Thymus (tissue), 11 donors: Measurements from ENCODE around the gene C1orf198. TPM values are rescaled to one million over a fixed set of nuclear protein-coding genes. Genes with fewer than 3 reads are reported as not detected.

ENCODE experiments used
- DNase-seq, 9 donors: peaks; one replicate each; pipeline ENCODE4 v3.0.0-alpha.2; 2013; ENCODE audit warnings: low spot score in 9 of 9, low read depth in 6 of 9, missing footprints in 1 of 9
- H3K27ac ChIP-seq, 2 donors: one replicate each; pipeline ENCODE4 v1.5.1; 2013; ENCODE audit warnings: control low read depth in 1 of 2, low read depth in 1 of 2, low read length in 1 of 2, mild to moderate bottlenecking in 1 of 2, moderate library complexity in 1 of 2
- H3K27me3 ChIP-seq, 2 donors: one replicate each; pipeline ENCODE4 v1.5.1; 2013; ENCODE audit warnings: low read length in 1 of 2; ENCODE audit not compliant: control insufficient read depth in 2 of 2, insufficient read depth in 1 of 2
- H3K36me3 ChIP-seq, 2 donors: one replicate each; pipeline ENCODE4 v1.5.1; 2013; ENCODE audit warnings: low read length in 1 of 2, mild to moderate bottlenecking in 1 of 2, moderate library complexity in 1 of 2; ENCODE audit not compliant: control insufficient read depth in 2 of 2, insufficient read depth in 2 of 2
- H3K4me1 ChIP-seq, 2 donors: one replicate each; pipeline ENCODE4 v1.5.1; 2013; ENCODE audit warnings: low read length in 2 of 2; ENCODE audit not compliant: control insufficient read depth in 2 of 2, insufficient read depth in 2 of 2
- H3K4me3 ChIP-seq, 2 donors: one replicate each; pipeline ENCODE4 v1.5.1; 2013; ENCODE audit warnings: low read length in 2 of 2, control low read depth in 1 of 2, mild to moderate bottlenecking in 1 of 2
- H3K9me3 ChIP-seq, 2 donors: one replicate each; pipeline ENCODE4 v1.5.1; 2013; ENCODE audit warnings: low read length in 1 of 2, mild to moderate bottlenecking in 1 of 2; ENCODE audit not compliant: control insufficient read depth in 2 of 2, insufficient read depth in 1 of 2
- WGBS: extraction: QIAGEN DNeasy Blood & Tissue Kit; methylation state at CpG from one replicate; pipeline ENCODE4 v1.1.7; 2013; 5-methylcytosine and 5-hydroxymethylcytosine counted together
- polyA plus RNA-seq: library from polyadenylated mRNA; stranded (reverse); fragments of 200-250 nt; gene quantifications from one replicate; pipeline ENCODE4 v1.2.3, GENCODE V29; 2013
- total RNA-seq: library from RNA; stranded (reverse); fragments of 120-200 nt; gene quantifications from one replicate; pipeline ENCODE4 v1.2.4, GENCODE V29; 2013
- donor health status: healthy.

C1orf198 gene
- total and polyA plus RNA-seq, 2 donors, result 10.1 to 14.2 TPM

GRCh38 chr1:230824919-230825721 is 43.2 kb downstream of the C1orf198 start:
- Histone ChIP-seq H3K27ac (no peak overlapping the region), H3K4me3 (no peak overlapping the region), H3K36me3 (no peaks in the 10 kb centered on the region), H3K9me3 (no peaks in the 10 kb centered on the region), H3K4me1 (peaks cover 0 to 3% of the 10 kb centered on the region in 2 donors), H3K27me3 (no peaks in the 10 kb centered on the region)
- DNase-seq, result no peak
- 78% methylated on average over 11 of the region's 11 CpGs for WGBS

DNA sequence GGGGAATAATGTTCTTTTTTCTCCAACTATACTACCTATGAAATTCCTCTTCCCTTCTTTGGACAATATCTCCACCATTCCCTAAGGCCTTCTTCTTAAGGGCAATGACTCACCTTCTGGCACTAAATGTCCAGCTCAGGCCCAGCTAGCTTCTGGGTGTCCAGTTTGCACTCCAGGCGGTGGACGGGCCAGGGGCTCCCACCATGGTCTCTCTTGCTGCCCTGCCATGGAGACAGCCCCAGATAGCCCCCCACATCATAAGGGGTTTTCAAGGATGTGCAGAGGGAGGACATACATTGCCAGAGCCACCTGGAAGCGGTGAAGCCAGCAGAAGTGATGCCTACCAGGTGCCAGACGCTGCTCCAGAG is 43.8 kb downstream of the C1orf198 start:
- Histone ChIP-seq H3K27ac (no peak overlapping the region), H3K27me3 (no peaks in the 10 kb centered on the region), H3K36me3 (no peaks in the 10 kb centered on the region), H3K9me3 (no peaks in the 10 kb centered on the region), H3K4me3 (no peak overlapping the region), H3K4me1 (peaks cover 0 to 3% of the 10 kb centered on the region in 2 donors)
- 95% methylated on average over 4 of the region's 4 CpGs for WGBS
- no peak for DNase-seq

- Histone ChIP-seq H3K9me3 (no peaks in the 10 kb centered on the region), H3K4me3 (no peak overlapping the region), H3K27ac (no peak overlapping the region), H3K36me3 (no peaks in the 10 kb centered on the region), H3K27me3 (no peaks in the 10 kb centered on the region), H3K4me1 (peaks cover 0 to 3% of the 10 kb centered on the region in 2 donors)
- DNase-seq, result no peak
- WGBS, result 83% methylated on average over 3 of the region's 3 CpGs
Measured at GRCh38 chr1:230823931-230824381, 44.4 kb downstream of the C1orf198 start.

- H3K36me3 ChIP-seq, result no peaks in the 10 kb centered on the region
- H3K9me3 ChIP-seq, result no peaks in the 10 kb centered on the region
- 77% methylated on average over 6 of the region's 6 CpGs for WGBS
- DNase-seq, result no peak
- H3K27me3 ChIP-seq, result no peaks in the 10 kb centered on the region
- H3K27ac ChIP-seq, result no peak overlapping the region
- H3K4me1 ChIP-seq, result peaks cover 0 to 3% of the 10 kb centered on the region in 2 donors
- no peak overlapping the region for H3K4me3 ChIP-seq
Measured at GRCh38 chr1:230823426-230823825, 44.9 kb downstream of the C1orf198 start.

DNA sequence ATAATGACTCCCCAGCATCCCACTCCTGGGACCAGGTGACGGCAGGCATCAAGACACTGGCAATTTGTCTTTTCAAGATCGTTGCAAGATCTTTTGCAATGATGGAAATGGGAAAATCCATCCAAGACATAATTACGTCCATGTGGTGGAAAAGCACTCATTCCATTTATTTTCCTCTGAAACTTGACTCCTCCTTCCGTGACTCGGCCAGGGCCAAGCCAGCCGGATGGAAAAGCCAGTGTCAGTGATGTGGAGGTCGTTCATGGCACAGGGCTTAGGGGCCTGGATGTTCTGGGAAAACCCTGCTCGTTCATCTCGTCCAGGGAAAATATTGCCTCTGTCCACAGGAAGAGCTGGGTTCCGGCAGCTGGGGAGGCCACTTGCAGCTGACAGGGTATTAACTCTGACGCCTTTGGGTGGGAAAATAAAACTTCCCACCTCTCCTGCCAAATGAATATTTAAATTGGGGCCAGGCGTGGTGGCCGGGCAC is 46.2 kb downstream of the C1orf198 start:
- WGBS, result 86% methylated on average over 13 of the region's 13 CpGs
- Histone ChIP-seq H3K9me3 (no peaks in the 10 kb centered on the region), H3K36me3 (no peaks in the 10 kb centered on the region), H3K27me3 (no peaks in the 10 kb centered on the region), H3K4me1 (peaks cover 0 to 3% of the 10 kb centered on the region in 2 donors), H3K4me3 (no peak overlapping the region), H3K27ac (no peak overlapping the region)
- DNase-seq, result no peak

DNA sequence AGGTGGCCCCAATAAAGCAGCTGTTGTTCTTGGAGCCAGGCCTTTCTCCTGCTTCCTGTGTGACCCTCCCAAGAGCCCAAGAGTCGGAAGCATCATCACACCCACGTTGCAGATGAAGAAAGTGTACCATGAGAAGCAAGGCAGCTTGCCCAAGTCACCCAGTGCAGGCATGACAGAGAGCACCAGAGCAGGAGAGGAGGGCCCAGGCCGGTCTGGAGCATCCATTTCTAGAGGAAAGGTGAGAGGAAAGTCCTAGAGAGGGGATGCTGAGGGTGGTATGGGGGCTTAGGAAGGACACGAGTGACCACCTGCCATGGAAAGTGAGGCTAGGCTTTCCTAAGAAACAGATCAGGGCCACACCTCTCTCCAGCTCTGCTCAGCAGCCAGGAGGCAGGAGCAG is 47.0 kb downstream of the C1orf198 start:
- H3K36me3 ChIP-seq, result no peaks in the 10 kb centered on the region
- no peaks in the 10 kb centered on the region for H3K9me3 ChIP-seq
- DNase-seq, result no peak
- no peak overlapping the region for H3K4me3 ChIP-seq
- H3K27ac ChIP-seq, result no peak overlapping the region
- H3K27me3 ChIP-seq, result no peaks in the 10 kb centered on the region
- H3K4me1 ChIP-seq, result peaks cover 0 to 3% of the 10 kb centered on the region in 2 donors
- WGBS, result 84% methylated on average over 4 of the region's 4 CpGs

DNA sequence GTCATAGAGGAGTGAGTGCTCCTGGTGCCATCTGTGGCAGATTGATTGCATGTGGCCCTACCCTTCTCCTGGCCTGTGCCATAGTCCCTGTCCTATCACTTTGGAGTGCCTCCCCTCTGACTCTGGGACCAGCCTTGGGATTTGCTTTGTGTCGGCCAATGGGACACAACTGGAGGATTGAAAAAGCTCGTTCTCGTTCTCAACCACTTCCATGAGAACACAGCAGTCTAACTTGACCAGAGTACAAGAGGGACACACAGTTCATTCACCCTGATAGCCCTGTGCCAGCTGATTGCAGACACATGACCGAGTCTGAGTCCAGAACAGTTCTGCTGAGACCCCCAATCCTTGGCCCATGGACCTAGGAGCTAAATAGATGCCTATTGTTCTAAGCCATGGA is 47.8 kb downstream of the C1orf198 start:
- H3K9me3 ChIP-seq, result no peaks in the 10 kb centered on the region
- H3K4me3 ChIP-seq, result no peak overlapping the region
- H3K27me3 ChIP-seq, result no peaks in the 10 kb centered on the region
- 90% methylated on average over 4 of the region's 4 CpGs for WGBS
- H3K36me3 ChIP-seq, result no peaks in the 10 kb centered on the region
- no peak overlapping the region for H3K27ac ChIP-seq
- peaks cover 0 to 3% of the 10 kb centered on the region in 2 donors for H3K4me1 ChIP-seq
- no peak for DNase-seq

GRCh38 chr1:230819976-230820375 is 48.3 kb downstream of the C1orf198 start:
- 96% methylated on average over 4 of the region's 4 CpGs for WGBS
- Histone ChIP-seq H3K27ac (no peak overlapping the region), H3K4me1 (peaks cover 0 to 3% of the 10 kb centered on the region in 2 donors), H3K4me3 (no peak overlapping the region), H3K9me3 (no peaks in the 10 kb centered on the region), H3K27me3 (no peaks in the 10 kb centered on the region), H3K36me3 (no peaks in the 10 kb centered on the region)
- no peak for DNase-seq

DNA sequence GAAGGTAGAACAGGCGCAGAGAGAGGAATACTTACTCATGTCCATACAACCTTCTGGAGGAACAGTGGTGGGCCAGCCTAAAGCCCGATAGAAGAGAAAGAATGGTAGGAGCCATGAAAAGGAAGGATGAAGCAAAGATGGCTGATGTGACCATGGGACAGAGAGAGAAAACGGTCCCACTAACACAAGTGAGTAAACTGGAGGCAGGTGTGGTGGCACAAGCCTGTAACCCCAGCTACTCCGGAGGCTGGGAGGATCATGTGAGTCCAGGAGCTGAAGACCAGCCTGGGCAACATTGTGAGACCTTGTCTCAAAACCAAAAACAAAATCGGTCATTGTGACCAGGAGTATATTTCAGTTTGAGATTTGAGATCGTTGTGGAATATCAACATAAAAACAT is 49.4 kb downstream of the C1orf198 start:
- peaks cover 0 to under 1% of the 10 kb centered on the region in 2 donors for H3K4me1 ChIP-seq
- 96% methylated on average over 6 of the region's 6 CpGs for WGBS
- H3K27ac ChIP-seq, result no peak overlapping the region
- H3K9me3 ChIP-seq, result no peaks in the 10 kb centered on the region
- H3K36me3 ChIP-seq, result no peaks in the 10 kb centered on the region
- DNase-seq, result no peak
- no peak overlapping the region for H3K4me3 ChIP-seq
- H3K27me3 ChIP-seq, result no peaks in the 10 kb centered on the region
